Endothelial cell of umbilical vein (primary cell): Measurements from ENCODE around the gene ABCB10.

Experiments
- JUN ChIP-seq: IDR thresholded peaks from 2 replicates; pipeline ENCODE4 v1.6.1; 2011; ENCODE audit warnings: borderline replicate concordance, low read depth; ENCODE audit not compliant: insufficient read length, insufficient read depth
- POLR2A ChIP-seq: IDR thresholded peaks from 2 replicates; pipeline ENCODE4 v1.6.1; 2012; ENCODE audit warnings: low read depth, mild to moderate bottlenecking, control low read depth, low read length
- POLR2AphosphoS5 ChIP-seq: IDR thresholded peaks from 2 replicates; pipeline ENCODE4 v1.6.1; 2012; ENCODE audit warnings: low read depth, mild to moderate bottlenecking, control low read depth, low read length, moderate library complexity; ENCODE audit not compliant: insufficient read depth
- TF ChIP-seq, protein P1 (sequence below): IDR thresholded peaks from 2 replicates; pipeline ENCODE4 v1.6.1; 2011; ENCODE audit not compliant: insufficient read depth, insufficient read length
- TF ChIP-seq, protein P2 (sequence below), 2 donors: IDR thresholded peaks; 1 replicate in 1 of 2; 2 replicates in 1 of 2; pipeline ENCODE4 v1.5.1; 2011; ENCODE audit warnings: low read length in 2 of 2, mild to moderate bottlenecking in 2 of 2, moderate library complexity in 2 of 2, control low read depth in 1 of 2, inconsistent platforms in 1 of 2, low read depth in 1 of 2; ENCODE audit not compliant: insufficient read depth in 1 of 2; ENCODE audit errors: extremely low read depth in 1 of 2

DNA sequence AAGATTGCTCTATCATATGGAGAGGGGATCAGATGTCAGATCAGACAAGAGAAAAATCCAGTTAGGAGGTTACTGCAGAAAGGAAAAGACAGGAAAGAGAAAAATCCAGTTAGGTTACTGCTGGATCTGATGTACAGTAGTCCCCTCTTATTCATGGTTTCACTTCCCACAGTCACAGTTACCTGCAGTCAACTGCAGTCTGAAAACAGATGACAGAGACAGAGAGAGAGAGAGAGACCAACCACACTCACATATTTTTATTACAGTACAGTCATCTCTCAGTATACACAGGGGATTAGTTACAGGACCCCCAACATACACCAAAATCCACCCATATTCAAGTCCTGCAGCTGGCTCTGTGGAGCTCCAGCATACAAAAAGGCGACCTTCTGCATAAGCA, 79.7 kb downstream of the ABCB10 start:
- TF ChIP-seq POLR2A (no peak), JUN (no peak), POLR2AphosphoS5 (no peak)
- TF ChIP-seq, protein P1, sequence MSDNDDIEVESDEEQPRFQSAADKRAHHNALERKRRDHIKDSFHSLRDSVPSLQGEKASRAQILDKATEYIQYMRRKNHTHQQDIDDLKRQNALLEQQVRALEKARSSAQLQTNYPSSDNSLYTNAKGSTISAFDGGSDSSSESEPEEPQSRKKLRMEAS: no peak
- TF ChIP-seq, protein P2, sequence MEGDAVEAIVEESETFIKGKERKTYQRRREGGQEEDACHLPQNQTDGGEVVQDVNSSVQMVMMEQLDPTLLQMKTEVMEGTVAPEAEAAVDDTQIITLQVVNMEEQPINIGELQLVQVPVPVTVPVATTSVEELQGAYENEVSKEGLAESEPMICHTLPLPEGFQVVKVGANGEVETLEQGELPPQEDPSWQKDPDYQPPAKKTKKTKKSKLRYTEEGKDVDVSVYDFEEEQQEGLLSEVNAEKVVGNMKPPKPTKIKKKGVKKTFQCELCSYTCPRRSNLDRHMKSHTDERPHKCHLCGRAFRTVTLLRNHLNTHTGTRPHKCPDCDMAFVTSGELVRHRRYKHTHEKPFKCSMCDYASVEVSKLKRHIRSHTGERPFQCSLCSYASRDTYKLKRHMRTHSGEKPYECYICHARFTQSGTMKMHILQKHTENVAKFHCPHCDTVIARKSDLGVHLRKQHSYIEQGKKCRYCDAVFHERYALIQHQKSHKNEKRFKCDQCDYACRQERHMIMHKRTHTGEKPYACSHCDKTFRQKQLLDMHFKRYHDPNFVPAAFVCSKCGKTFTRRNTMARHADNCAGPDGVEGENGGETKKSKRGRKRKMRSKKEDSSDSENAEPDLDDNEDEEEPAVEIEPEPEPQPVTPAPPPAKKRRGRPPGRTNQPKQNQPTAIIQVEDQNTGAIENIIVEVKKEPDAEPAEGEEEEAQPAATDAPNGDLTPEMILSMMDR (IDR thresholded peaks at IDR 0.05; ENCODE audit: extremely low read depth in 1 of 2, insufficient read depth in 1 of 2, low read depth in 1 of 2, low read length in 2 of 2): no peak
